ENCODE data around the gene CYTH4.
A peak's percentile ranks its signal among the peaks of the same experiment; 100 is the strongest.
"Not testable (repeated sequence)": the region's sequence is repeated elsewhere in the genome, so short reads cannot be mapped to it uniquely, and the experiment has no call there.

The CYTH4 gene

GRCh38 chr22:37248251-37248650, 34.1 kb upstream of the CYTH4 start:
- no peak for DNase-seq (ENCODE audit: low read depth)

- DNase-seq (ENCODE audit: low read depth) = no peak
Observed at GRCh38 chr22:37249986-37250385, 32.3 kb upstream of the CYTH4 start.

GRCh38 chr22:37251836-37252235, 30.5 kb upstream of the CYTH4 start:
- not testable (repeated sequence) for DNase-seq (ENCODE audit: low read depth)

- no peak for DNase-seq (ENCODE audit: low read depth)
Observed at GRCh38 chr22:37253126-37253660, 29.1 kb upstream of the CYTH4 start.

GRCh38 chr22:37254209-37254866, 28.0 kb upstream of the CYTH4 start:
- DNase-seq (ENCODE audit: low read depth) = peak; percentile 56

- no peak for DNase-seq (ENCODE audit: low read depth)
Observed at GRCh38 chr22:37254867-37255233, 27.5 kb upstream of the CYTH4 start.

- DNase-seq (ENCODE audit: low read depth) = no peak
Observed at GRCh38 chr22:37255558-37256006, 26.7 kb upstream of the CYTH4 start.

- DNase-seq (ENCODE audit: low read depth) = no peak
Observed at GRCh38 chr22:37256075-37256726, 26.1 kb upstream of the CYTH4 start.

- DNase-seq (ENCODE audit: low read depth) = no peak
Observed at GRCh38 chr22:37258005-37258752, 24.1 kb upstream of the CYTH4 start.

- DNase-seq (ENCODE audit: low read depth) = no peak
Observed at GRCh38 chr22:37258753-37259401, 23.4 kb upstream of the CYTH4 start.

GRCh38 chr22:37259540-37260029, 22.7 kb upstream of the CYTH4 start:
- no peak for DNase-seq (ENCODE audit: low read depth)

GRCh38 chr22:37260155-37260795, 22.0 kb upstream of the CYTH4 start:
- DNase-seq (ENCODE audit: low read depth) = no peak

GRCh38 chr22:37260901-37261336, 21.4 kb upstream of the CYTH4 start:
- no peak for DNase-seq (ENCODE audit: low read depth)

- no peak for DNase-seq (ENCODE audit: low read depth)
Observed at GRCh38 chr22:37262346-37262745, 20.0 kb upstream of the CYTH4 start.

GRCh38 chr22:37263966-37264887, 18.1 kb upstream of the CYTH4 start:
- no peak for DNase-seq (ENCODE audit: low read depth)

GRCh38 chr22:37266581-37267134, 15.7 kb upstream of the CYTH4 start:
- DNase-seq (ENCODE audit: low read depth) = no peak

GRCh38 chr22:37267135-37267587, 15.1 kb upstream of the CYTH4 start:
- DNase-seq (ENCODE audit: low read depth) = no peak

- no peak for DNase-seq (ENCODE audit: low read depth)
Observed at GRCh38 chr22:37267661-37268413, 14.5 kb upstream of the CYTH4 start.

- DNase-seq (ENCODE audit: low read depth) = no peak
Observed at GRCh38 chr22:37269936-37270678, 12.2 kb upstream of the CYTH4 start.

Data from HS-5 (cell line).